ENCODE results near the gene ANTXR1.

DNA sequence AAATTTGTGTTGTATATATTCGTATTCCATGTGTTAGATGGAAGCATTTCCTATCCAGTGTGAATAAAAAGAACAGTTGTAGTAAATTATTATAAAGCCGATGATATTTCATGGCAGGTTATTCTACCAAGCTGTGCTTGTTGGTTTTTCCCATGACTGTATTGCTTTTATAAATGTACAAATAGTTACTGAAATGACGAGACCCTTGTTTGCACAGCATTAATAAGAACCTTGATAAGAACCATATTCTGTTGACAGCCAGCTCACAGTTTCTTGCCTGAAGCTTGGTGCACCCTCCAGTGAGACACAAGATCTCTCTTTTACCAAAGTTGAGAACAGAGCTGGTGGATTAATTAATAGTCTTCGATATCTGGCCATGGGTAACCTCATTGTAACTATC is 235.3 kb downstream of the ANTXR1 start:
- TF ChIP-seq, protein P1, sequence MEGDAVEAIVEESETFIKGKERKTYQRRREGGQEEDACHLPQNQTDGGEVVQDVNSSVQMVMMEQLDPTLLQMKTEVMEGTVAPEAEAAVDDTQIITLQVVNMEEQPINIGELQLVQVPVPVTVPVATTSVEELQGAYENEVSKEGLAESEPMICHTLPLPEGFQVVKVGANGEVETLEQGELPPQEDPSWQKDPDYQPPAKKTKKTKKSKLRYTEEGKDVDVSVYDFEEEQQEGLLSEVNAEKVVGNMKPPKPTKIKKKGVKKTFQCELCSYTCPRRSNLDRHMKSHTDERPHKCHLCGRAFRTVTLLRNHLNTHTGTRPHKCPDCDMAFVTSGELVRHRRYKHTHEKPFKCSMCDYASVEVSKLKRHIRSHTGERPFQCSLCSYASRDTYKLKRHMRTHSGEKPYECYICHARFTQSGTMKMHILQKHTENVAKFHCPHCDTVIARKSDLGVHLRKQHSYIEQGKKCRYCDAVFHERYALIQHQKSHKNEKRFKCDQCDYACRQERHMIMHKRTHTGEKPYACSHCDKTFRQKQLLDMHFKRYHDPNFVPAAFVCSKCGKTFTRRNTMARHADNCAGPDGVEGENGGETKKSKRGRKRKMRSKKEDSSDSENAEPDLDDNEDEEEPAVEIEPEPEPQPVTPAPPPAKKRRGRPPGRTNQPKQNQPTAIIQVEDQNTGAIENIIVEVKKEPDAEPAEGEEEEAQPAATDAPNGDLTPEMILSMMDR (IDR thresholded peaks at IDR 0.05): no peak
- no peak for TF ChIP-seq TAF1 (IDR thresholded peaks at IDR 0.05; ENCODE audit: borderline replicate concordance, low read depth, low read length)
- TF ChIP-seq, protein P2, sequence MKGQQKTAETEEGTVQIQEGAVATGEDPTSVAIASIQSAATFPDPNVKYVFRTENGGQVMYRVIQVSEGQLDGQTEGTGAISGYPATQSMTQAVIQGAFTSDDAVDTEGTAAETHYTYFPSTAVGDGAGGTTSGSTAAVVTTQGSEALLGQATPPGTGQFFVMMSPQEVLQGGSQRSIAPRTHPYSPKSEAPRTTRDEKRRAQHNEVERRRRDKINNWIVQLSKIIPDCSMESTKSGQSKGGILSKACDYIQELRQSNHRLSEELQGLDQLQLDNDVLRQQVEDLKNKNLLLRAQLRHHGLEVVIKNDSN (IDR thresholded peaks at IDR 0.05; ENCODE audit: borderline replicate concordance, low read depth): no peak
- no peak for TF ChIP-seq EZH2phosphoT487 (IDR thresholded peaks at IDR 0.05; ENCODE audit: borderline replicate concordance, low read depth)
- no peak for TF ChIP-seq POLR2AphosphoS5 (IDR thresholded peaks at IDR 0.05; ENCODE audit: low read depth, low read length)
- no peak for TF ChIP-seq RCOR1 (IDR thresholded peaks at IDR 0.05; ENCODE audit: low read length)
- TF ChIP-seq SMC3 (IDR thresholded peaks at IDR 0.05; ENCODE audit: low read depth, low read length): no peak
- TF ChIP-seq RXRA (IDR thresholded peaks at IDR 0.05; ENCODE audit: borderline replicate concordance, low read depth): no peak
- no peak for TF ChIP-seq RAD21 (IDR thresholded peaks at IDR 0.05; ENCODE audit: low read length)
- TF ChIP-seq GABPA (IDR thresholded peaks at IDR 0.05; ENCODE audit: low read depth): no peak

Data from SK-N-SH (cell line).